ENCODE data around the gene TEAD3. TPM values are rescaled to one million over a fixed set of nuclear protein-coding genes. Genes with fewer than 3 reads are reported as not detected.

The TEAD3 gene
- total RNA-seq, 1 donor from 2014 or later, result 25.5 TPM

- no peak for DNase-seq (ENCODE audit: low read depth)
Observed at GRCh38 chr6:35427435-35427834, 69.4 kb downstream of the TEAD3 start.

- no peak for DNase-seq (ENCODE audit: low read depth)
Observed at GRCh38 chr6:35426074-35426473, 70.8 kb downstream of the TEAD3 start.

GRCh38 chr6:35425284-35425683 is 71.6 kb downstream of the TEAD3 start:
- DNase-seq (ENCODE audit: low read depth), result peak; percentile 40

Small RNAs within 50 kb of the gene (microRNA-seq; reads per million reads assigned to microRNA genes)
- gene MIR7111, result 0.48 reads per million

Other genes with a start within 250 kb of the TEAD3 start
- gene ZNF76, start 237.3 kb downstream of the TEAD3 start, total RNA-seq, result 15.7 and 22.1 TPM in 2 replicates
- 0.31 TPM in 1 of 2 replicates, not detected in the other for gene DEF6, start 199.3 kb downstream of the TEAD3 start, total RNA-seq
- 9.4 and 20.0 TPM in 2 replicates for gene PPARD, start 154.5 kb downstream of the TEAD3 start, total RNA-seq
- gene FANCE, start 44.7 kb downstream of the TEAD3 start, total RNA-seq, result 11.8 and 18.3 TPM in 2 replicates
- gene RPL10A, start 28.7 kb downstream of the TEAD3 start, total RNA-seq, result 794 and 894 TPM in 2 replicates
- 0.05 and 0.10 TPM in 2 replicates for gene TULP1, start 15.8 kb upstream of the TEAD3 start, total RNA-seq
- 10.3 and 13.4 TPM in 2 replicates for gene FKBP5, start 191.8 kb upstream of the TEAD3 start, total RNA-seq
- 0.16 and 0.37 TPM in 2 replicates for gene ARMC12, start 240.0 kb upstream of the TEAD3 start, total RNA-seq